SIG-M5 treated with dmso at 0.1 percent for 504 hours (cell line): ENCODE results near the gene SLC9A4.

ENCODE experiments used
- DNase-seq: peaks from one replicate; lab custom pipeline; 2025; ENCODE audit not compliant: unreplicated experiment; lab: John Stamatoyannopoulos, UW

Gene SLC9A4

GRCh38 chr2:102473020-102473419 lies at the start of gene SLC9A4:
Gene SLC9A4 (plus strand): TSS chr2:102473226. CDS start chr2:102473760, 534 bp downstream.
- peak; percentile 50 for DNase-seq

- DNase-seq: no peak
Measured at GRCh38 chr2:102423368-102423767, 49.7 kb upstream of the SLC9A4 start.

- DNase-seq: peak; percentile 52
Measured at GRCh38 chr2:102424754-102425153, 48.3 kb upstream of the SLC9A4 start.

GRCh38 chr2:102425441-102426132 lies 47.4 kb upstream of the SLC9A4 start:
- DNase-seq: no peak

- DNase-seq: no peak
Measured at GRCh38 chr2:102427249-102427648, 45.8 kb upstream of the SLC9A4 start.

- DNase-seq: no peak
Measured at GRCh38 chr2:102428573-102428972, 44.5 kb upstream of the SLC9A4 start.

GRCh38 chr2:102432386-102432785 lies 40.6 kb upstream of the SLC9A4 start:
- DNase-seq: no peak

GRCh38 chr2:102433973-102434654 lies 38.9 kb upstream of the SLC9A4 start:
- DNase-seq: no peak

- no peak for DNase-seq
Measured at GRCh38 chr2:102434655-102435381, 38.2 kb upstream of the SLC9A4 start.

GRCh38 chr2:102435741-102436140 lies 37.3 kb upstream of the SLC9A4 start:
- no peak for DNase-seq

GRCh38 chr2:102436323-102436722 lies 36.7 kb upstream of the SLC9A4 start:
- DNase-seq: no peak

- no peak for DNase-seq
Measured at GRCh38 chr2:102437122-102437521, 35.9 kb upstream of the SLC9A4 start.

GRCh38 chr2:102438111-102438510 lies 34.9 kb upstream of the SLC9A4 start:
- DNase-seq: no peak

- DNase-seq: no peak
Measured at GRCh38 chr2:102438578-102438977, 34.4 kb upstream of the SLC9A4 start.

GRCh38 chr2:102439065-102439695 lies 33.8 kb upstream of the SLC9A4 start:
- no peak for DNase-seq

- peak; percentile 27 for DNase-seq
Measured at GRCh38 chr2:102442967-102443828, 29.8 kb upstream of the SLC9A4 start.

- DNase-seq: no peak
Measured at GRCh38 chr2:102444233-102444632, 28.8 kb upstream of the SLC9A4 start.

- DNase-seq: no peak
Measured at GRCh38 chr2:102446936-102447335, 26.1 kb upstream of the SLC9A4 start.

- DNase-seq: peak; percentile 37
Measured at GRCh38 chr2:102449370-102449974, 23.6 kb upstream of the SLC9A4 start.

GRCh38 chr2:102451968-102452367 lies 21.1 kb upstream of the SLC9A4 start:
- DNase-seq: no peak
